ENCODE results near the gene ANKRD36. TPM values are rescaled to one million over a fixed set of nuclear protein-coding genes. Genes with fewer than 3 reads are reported as not detected.
"Not testable (repeated sequence)": the region's sequence is repeated elsewhere in the genome, so short reads cannot be mapped to it uniquely, and the experiment has no call there.

The ANKRD36 gene
- 6.3 and 7.3 TPM in 2 replicates for total RNA-seq (2014; rRNA removed; shearing (Covaris generic))
- polyA plus RNA-seq (2015; cell fraction: cytosol; rRNA removed), result 0.82 and 1.5 TPM in 2 replicates
- polyA plus RNA-seq (2015; cell fraction: nucleus; rRNA removed), result 47.8 and 48.2 TPM in 2 replicates

DNA sequence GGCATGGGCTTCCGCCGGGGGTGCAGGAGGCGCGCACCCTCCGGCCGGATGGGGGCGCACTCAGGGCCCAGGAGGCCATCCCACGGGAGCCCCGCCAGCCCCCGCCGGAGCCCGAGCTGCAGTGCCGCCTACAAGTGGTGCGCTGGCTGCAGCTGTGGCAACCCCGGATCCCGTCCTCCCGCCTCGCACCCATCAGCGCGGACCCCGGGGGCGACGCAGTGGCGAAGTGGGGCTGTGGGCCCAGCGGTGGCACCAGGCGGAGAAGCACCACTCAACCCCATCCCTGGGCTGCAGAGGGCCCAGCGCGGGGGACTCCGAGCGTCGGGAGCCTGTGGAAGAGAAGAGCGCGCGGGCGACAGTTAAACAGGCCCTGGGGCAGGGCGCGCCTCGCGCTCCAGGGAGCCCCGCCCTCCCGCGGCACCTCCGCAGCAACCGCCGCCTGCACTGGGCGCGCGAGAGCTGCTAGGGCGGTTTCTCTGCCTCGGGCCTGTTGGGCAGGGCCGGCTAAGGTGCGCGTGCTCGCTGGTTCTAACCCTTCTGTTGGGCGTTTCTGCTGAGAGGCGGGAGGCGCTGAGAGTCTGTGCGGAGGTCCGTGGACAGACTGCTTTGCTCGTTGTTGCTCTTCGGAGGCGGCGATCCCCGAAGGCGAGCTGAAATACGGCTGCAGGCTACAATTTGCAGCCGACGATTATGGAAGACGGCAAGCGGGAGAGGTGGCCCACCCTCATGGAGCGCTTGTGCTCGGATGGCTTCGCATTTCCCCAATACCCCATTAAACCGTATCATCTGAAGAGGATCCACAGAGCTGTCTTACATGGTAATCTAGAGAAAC, at the start of gene ANKRD36:
Gene ANKRD36 (plus strand): TSS at position 104 of the 832 bp plus-strand sequence. CDS start 587 bp downstream, at position 691.
- in situ Hi-C loops (cut with HindIII; ENCODE audit: low pct_unique_long_range_greater_than_20kb, low sequenced_read_pairs), result not testable (repeated sequence)
- DNase-seq (ENCODE audit: low read depth, low spot score), result peak; percentile 64

DNA sequence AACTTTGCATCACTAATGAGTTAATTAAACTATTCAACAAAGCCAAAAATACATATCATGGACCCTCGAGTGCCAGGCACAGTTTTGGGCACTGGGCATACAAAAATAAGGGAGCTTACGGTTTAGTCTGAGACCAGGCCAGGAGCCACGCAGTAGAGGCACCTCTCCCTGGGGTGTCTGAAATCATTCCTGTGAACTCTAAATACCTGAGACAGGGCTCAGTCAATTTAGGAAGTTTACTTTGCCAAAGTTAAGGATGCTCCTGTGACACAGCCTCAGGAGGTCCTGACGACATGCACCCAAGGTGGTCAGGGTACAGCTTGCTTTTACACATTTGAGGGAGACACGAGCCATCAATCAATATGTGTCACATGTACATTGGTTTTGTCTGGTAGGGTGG, 46.9 kb upstream of the ANKRD36 start:
- DNase-seq (ENCODE audit: low read depth, low spot score); in situ Hi-C loops (cut with HindIII; ENCODE audit: low pct_unique_long_range_greater_than_20kb, low sequenced_read_pairs): not testable (repeated sequence)

DNA sequence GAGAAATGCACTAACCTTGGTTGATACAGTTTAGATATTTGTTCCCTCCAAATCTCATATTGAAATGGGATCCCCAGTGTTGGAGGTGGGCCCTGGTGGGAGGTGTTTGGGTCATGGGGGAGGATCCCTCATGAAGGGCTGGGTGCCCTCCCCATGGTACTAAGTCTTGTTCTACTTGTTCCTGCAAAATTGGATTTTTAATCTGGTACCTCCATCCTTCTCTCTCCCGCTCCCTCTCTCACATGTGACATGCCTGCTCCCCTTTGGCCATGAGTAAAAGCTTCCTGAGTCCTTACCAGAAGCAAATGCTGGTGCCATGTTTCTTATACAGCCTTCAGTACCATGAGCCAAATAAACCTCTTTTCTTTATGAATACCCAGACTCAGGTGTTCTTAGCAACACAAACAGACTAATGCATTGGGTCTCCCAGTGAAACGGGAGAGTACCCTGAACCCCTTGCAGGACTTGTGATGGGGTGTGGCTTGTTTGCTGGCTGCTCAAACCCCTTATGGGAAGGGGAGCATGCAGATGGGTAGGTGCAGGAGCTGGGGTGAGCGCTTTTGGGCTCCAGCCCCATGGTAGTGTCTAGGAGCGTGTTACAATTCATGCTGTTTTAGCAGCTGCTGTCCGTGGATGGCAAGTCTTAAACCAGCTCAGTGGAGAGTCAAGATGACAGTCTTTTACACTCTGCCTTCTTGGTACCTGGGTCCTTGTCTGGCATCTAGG, 45.5 kb upstream of the ANKRD36 start:
- in situ Hi-C loops (cut with HindIII; ENCODE audit: low pct_unique_long_range_greater_than_20kb, low sequenced_read_pairs), result no loop called here
- DNase-seq (ENCODE audit: low read depth, low spot score), result no peak

DNA sequence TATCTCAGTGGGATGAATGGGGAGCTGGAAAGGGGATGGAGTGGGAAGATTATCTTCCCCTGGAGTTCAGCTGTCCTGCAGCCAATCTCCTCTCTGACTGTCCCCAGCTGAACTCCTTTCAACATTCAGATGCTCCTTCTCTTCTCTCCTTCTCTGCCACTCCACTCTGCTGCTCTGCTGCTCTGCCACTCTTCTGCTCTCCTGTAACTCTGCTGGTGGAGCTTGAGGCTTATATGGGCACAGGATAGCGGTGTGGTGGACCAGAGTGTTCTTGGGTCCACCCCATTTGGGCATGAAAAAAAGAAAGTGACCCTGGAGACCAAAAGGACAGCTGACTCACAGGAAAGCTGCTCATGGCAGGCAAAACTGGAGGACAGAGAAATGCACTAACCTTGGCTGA, 44.9 kb upstream of the ANKRD36 start:
- in situ Hi-C loops (cut with HindIII; ENCODE audit: low pct_unique_long_range_greater_than_20kb, low sequenced_read_pairs), result no loop called here
- DNase-seq (ENCODE audit: low read depth, low spot score), result no peak

DNA sequence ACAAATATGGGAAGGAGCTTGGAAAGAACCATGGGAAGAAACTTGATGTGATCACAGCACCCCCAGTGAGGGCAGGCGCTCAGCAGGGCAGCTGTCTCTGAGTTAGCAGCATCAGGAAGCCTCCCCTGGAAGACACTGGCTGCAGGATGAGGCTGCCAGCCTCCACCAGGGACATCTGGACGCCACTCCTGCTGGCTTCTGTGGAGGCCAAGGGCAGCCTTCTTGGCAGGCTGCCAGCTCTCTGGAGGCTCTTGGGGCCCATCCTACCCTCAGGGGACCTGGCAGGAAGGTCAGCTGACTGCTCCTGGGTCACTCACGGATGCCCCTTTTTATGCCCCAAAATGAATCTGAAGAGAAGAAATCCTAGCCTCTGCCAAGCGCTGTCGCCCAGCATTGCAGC, 44.2 kb upstream of the ANKRD36 start:
- in situ Hi-C loops (cut with HindIII; ENCODE audit: low pct_unique_long_range_greater_than_20kb, low sequenced_read_pairs); DNase-seq (ENCODE audit: low read depth, low spot score): not testable (repeated sequence)

DNA sequence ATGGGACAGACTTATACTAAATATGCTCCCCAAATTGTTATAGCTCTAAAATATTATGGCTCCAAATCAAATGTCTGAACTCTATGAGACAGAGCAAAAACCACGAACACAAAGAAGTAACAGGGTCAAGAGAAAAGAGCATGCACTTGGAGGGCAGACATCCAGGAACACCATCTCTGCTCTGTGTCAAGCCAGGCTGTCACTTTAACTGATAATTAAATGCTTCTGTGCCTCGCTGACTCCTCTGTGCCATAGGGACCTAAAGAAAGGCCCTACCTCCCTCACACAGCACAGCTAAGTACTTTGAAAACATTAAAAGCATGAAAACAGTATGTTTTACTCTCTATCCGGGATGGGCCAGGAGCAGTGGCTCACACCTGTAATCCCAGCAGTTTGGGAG, 42.0 kb upstream of the ANKRD36 start:
- DNase-seq (ENCODE audit: low read depth, low spot score); in situ Hi-C loops (cut with HindIII; ENCODE audit: low pct_unique_long_range_greater_than_20kb, low sequenced_read_pairs): not testable (repeated sequence)

DNA sequence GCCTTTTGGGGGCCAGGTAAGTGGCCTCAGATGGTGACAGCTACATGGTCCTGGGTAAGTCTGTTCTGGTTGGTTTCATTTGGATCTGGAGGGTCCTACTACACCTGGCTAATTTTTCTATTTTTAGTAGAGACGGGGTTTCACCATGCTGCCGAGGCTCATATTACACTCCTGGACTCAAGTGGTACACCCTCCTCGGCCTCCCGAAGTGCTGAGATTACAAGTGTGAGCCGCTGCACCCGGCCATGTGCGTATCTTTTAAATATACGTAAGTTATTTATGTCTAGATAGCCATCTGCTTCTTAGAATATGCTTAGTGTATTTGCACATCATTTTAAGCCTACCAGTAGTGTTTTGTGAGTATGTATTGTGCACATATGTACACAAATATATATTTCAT, 35.7 kb upstream of the ANKRD36 start:
- in situ Hi-C loops (cut with HindIII; ENCODE audit: low pct_unique_long_range_greater_than_20kb, low sequenced_read_pairs); DNase-seq (ENCODE audit: low read depth, low spot score): not testable (repeated sequence)

DNA sequence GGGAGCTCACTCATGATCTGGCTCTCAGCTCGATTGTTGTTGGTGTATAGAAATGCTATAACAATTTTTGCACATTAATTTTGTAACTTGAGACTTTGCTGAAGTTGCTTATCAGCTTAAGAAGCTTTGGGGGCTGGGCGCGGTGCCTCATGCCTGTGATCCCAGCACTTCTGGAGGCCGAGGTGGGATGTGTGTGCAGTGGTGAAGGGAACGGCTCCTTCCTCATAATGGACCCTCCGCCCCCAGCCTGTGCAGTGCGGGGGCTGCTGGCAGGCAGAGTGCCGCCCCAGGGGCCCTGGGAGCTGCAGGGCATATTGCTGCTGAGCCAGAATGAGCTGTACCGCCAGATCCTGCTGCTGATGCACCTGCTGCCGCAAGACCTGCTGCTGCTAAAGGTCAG, 32.1 kb upstream of the ANKRD36 start:
- in situ Hi-C loops (cut with HindIII; ENCODE audit: low pct_unique_long_range_greater_than_20kb, low sequenced_read_pairs); DNase-seq (ENCODE audit: low read depth, low spot score): not testable (repeated sequence)

DNA sequence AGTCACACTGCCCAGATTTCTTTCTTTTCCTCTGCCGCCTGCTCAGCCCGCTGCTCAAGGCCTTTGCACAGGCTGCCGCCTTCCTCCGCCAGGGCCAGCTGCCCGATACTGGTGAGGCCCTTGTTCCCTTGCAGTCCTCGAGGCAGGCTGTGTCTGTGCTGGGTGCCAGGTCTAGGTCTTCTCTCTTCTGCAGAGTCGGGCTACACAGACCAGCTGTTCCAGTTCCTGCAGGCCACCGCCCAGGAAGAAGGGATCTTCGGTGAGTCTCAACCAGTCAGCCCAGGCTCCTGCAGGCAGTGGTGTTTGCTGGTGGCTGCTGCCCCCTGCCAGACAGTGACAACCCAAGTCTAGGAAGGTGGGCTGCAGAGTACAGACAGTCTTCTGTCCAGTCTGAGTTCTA, 30.7 kb upstream of the ANKRD36 start:
- in situ Hi-C loops (cut with HindIII; ENCODE audit: low pct_unique_long_range_greater_than_20kb, low sequenced_read_pairs), result not testable (repeated sequence)
- DNase-seq (ENCODE audit: low read depth, low spot score), result peak; percentile 2

DNA sequence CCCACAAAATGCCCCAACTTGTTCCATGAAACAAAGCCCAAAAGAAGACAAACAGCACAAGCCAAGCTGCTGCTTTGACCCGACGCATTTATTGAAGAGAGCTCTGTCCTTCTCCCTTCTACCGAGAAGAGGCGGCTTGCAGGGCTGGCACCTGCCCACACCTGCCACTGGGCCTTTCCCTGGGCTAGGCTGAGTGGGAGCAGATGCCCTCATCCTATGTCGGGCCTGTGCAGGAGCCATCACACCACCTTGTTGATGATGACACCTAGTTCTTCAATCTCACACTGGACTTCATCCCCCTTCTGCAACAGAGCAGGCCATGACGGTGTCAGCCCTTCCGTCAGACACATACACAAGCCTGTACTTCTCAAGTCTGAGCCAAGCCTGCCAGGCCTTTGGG, 29.4 kb upstream of the ANKRD36 start:
- DNase-seq (ENCODE audit: low read depth, low spot score); in situ Hi-C loops (cut with HindIII; ENCODE audit: low pct_unique_long_range_greater_than_20kb, low sequenced_read_pairs): not testable (repeated sequence)

DNA sequence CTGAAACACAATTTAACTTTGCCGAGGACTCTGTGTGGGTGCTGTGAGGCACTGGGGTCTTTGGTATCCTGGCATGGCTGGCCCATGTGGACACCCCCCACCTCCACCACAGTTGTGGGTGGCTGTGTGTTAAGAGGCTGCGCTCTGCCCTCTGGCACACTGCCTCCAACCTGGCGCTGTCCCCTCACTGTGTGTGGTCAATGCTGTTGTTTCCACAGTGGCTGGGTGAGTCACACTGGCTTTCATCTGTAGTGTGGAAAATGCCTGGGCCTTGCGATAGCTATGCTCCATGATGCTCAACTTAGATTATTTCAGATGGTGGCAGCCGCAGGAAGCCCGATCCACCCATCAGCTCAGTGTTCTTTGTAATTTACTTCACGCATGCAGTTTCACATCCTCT, 27.9 kb upstream of the ANKRD36 start:
- in situ Hi-C loops (cut with HindIII; ENCODE audit: low pct_unique_long_range_greater_than_20kb, low sequenced_read_pairs); DNase-seq (ENCODE audit: low read depth, low spot score): not testable (repeated sequence)

DNA sequence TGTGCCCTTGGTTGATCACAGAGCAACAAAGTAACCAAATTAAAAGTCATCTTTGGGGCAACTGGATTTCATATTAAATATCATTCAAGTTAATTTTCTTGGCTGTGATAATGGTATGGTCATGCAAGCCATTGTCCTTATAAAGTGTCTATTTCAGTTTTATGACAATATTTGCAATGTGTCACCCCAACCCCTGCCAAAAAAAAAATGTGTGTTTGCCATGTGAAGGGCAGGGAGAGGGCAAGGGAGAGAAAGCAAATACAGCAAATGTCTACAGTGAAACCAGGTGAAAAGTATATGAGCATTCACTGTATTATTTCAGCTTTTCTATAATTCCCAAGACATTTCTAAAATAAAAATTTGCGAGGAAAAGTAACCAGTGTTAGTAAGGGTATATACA, 24.2 kb upstream of the ANKRD36 start:
- in situ Hi-C loops (cut with HindIII; ENCODE audit: low pct_unique_long_range_greater_than_20kb, low sequenced_read_pairs); DNase-seq (ENCODE audit: low read depth, low spot score): not testable (repeated sequence)

DNA sequence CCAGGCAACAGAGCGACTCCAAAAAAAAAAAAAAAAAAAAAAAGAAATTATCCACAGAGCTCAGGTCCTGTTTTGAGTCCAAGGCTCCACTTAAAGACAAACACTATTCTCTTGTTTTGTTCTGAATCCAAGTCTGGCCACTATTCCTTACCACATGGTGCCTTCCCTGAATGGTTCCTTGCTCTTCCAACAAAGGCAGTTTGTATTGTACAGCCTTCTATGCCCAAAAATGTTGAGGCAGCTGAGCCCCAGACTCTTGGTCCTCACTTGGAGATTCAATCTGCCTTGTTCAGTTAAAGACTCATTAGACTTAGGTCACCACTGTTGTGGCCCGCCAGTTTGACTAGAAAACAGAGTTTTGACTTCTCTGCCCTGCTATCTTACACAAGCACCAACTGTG, 20.0 kb upstream of the ANKRD36 start:
- in situ Hi-C loops (cut with HindIII; ENCODE audit: low pct_unique_long_range_greater_than_20kb, low sequenced_read_pairs), result not testable (repeated sequence)

DNA sequence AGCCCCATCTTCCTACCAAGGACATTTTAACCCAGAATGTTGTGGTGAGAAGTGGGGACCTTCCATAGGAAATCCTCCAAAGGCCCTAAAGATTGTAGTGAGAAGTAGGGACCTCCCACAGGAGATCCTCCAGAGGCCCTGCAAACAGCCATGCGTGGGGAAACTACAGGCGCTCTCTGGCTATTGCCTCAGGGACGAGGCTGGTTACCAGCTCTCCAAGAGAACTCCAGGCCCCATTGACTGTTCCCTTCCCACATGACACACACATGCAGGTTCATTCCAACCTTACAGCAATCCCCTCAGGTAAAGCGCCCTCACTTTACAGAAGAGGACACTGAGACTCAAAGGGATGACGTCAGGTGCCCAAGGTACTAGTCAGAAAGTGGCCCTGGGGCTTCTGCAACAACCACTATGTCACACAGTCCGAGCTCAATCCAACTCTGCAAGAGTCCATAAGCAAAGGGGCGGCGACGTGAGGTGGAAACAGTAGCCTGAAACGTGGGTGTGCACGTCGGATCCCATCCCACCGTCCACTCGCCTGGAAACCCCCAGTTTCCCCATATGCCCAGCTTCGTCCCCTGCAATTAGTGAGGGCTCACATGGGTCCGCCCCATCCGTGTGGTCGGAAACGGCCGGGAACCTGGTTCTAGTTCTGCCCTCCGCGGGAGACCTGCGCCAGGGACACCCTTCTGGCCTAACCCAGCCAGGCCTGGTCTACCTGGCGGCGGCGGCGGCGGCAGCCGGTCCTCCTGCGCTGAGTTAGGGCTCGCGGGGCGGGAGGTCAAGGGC, 18.8 kb upstream of the ANKRD36 start:
- in situ Hi-C loops (cut with HindIII; ENCODE audit: low pct_unique_long_range_greater_than_20kb, low sequenced_read_pairs); DNase-seq (ENCODE audit: low read depth, low spot score): not testable (repeated sequence)

More for the DNA sequence above, 20.0 kb upstream of the ANKRD36 start:
- DNase-seq (ENCODE audit: low read depth, low spot score), result peak; percentile 74

DNA sequence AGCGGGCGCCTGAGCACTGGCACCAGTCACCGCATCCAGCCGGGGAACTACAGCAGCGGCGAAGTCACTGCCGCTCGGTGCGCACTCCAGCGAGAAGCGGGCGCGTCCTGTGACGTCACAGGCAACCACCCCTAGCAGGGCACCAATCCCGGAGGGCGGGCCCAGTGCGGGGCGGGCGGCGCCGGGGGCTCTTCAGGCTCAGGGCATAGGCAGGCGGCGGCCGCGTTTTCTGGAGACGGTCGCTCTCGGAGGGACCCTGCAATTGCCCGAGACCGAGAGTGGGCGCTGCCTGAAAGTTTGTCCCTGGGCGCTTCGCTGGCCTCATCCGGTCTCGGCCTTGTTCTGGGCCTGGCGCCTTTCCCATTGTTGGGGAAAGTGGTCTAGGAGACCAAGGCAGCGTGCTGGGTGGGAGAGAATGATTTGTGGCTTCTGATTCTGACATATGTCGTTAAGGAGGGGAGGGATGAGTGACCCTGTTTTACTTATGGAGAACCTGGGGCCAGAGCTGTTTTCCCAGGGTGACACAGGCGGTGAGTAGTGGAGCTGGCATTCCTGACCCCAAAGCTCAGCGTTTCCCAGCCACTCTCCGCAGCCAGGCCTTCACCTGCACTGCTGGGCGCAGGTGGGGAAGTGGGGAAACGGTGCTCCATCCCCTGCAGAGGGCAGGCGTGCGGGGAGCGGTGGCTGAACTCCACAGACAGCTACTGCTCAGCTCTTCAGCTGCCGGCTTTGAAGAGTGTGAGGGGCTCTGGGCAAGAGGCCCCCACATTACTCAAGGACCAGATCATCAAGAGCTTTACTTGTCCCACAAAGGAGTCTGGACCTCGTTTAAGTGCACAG, 18.0 kb upstream of the ANKRD36 start, which contains the start of gene FAHD2B:
Gene FAHD2B (minus strand): TSS at position 111 of the 840 bp plus-strand sequence. CDS start 3,176 bp downstream, outside the sequence.
- in situ Hi-C loops (cut with HindIII; ENCODE audit: low pct_unique_long_range_greater_than_20kb, low sequenced_read_pairs), result not testable (repeated sequence)
- peak; percentile 57 for DNase-seq (ENCODE audit: low read depth, low spot score)

DNA sequence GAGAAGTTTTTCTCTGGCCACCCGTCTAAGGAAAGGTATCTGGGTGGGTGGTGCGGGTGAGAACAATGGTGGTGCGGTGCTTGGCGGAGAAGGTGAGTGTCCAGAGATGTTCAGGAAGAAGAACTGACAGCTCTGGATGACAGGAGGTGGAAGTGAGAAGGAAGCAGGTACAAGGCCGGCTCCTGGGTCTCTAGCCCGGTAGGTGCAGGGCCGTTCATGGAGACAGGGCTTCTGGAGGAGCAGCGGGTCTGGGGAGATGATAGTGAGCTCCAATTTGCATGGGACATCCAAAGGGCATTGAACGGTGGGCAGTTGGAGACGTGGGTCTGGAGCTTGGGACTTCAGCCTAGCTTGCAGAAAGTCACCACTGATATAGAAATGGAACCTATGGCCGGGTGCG, 17.3 kb upstream of the ANKRD36 start:
- DNase-seq (ENCODE audit: low read depth, low spot score), result no peak
- in situ Hi-C loops (cut with HindIII; ENCODE audit: low pct_unique_long_range_greater_than_20kb, low sequenced_read_pairs), result no loop called here
